GM21367 (cell line): ENCODE data around the gene VIM.
"Not testable (repeated sequence)": the region's sequence is repeated elsewhere in the genome, so short reads cannot be mapped to it uniquely, and the experiment has no call there.

ENCODE experiments used
- ATAC-seq: cut with Tn5 transposase; IDR thresholded peaks from one replicate; pipeline ENCODE4 v1.9.1; 2021; ENCODE audit not compliant: unreplicated experiment

VIM gene

DNA sequence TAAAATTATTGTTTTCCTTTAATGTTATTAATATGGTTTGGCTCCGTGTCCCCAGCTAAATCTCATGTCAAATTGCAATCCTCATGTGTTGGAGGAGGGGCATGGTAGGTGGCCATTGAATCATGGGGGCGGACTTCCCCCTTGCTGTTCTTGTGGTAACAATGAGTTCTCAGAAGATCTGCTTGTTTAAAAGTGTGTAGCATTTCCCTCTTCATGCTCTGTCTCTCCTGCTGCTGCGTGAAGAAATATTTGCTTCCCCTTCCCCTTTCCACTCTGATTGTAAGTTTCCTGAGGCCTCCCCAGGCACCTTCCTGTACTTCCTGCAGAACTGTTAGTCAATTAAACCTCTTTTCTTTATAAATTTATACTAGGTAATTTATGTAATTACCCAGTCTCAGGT is 27.5 kb downstream of the VIM start:
- ATAC-seq, result no peak

GRCh38 chr10:17256051-17256450 is 28.0 kb downstream of the VIM start:
- no peak for ATAC-seq

DNA sequence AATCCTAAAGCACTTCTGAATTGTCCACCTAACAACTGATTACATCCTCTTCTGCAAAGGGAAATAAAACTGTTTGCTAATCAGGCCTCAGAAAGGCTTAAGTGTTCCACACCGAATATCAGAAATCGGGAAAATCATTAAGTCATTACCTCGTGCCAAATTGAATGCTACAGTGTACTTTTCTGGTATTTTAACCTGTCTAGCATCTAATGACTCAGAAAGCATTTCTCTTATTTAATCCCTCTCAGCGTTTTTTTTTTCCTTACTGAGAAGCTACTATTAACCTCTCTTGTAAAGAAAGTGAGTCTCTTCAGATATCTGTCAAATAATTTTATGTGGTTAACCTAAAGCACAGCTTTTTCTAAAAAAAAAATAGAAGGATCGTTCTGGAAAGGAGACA is 28.6 kb downstream of the VIM start:
- no peak for ATAC-seq

GRCh38 chr10:17257466-17258321 is 29.7 kb downstream of the VIM start:
- ATAC-seq, result peak; percentile 85

DNA sequence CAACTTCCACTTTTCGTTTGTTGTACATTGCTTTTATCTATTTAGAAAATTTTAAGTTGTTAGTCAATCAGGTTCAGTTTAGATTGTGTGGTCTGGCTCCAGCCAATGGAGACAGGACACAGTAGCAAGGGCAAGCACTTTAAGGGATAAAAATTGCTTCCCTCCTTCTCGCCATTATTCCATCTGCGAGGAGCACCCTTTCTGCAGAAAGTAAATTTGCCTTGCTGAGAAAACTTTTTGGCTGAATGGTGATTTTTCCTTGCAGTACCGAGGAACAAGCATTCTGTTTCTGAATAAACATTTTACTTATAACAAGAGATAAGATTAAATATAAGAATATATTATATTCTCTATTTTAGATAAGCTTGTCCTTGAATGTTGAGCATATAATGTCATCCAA is 34.5 kb downstream of the VIM start:
- no peak for ATAC-seq

- no peak for ATAC-seq
These were observed 35.5 kb downstream of the VIM start for GRCh38 chr10:17263580-17263979.

GRCh38 chr10:17265468-17265867 is 37.4 kb downstream of the VIM start:
- ATAC-seq, result no peak

GRCh38 chr10:17266549-17266948 is 38.5 kb downstream of the VIM start:
- not testable (repeated sequence) for ATAC-seq

DNA sequence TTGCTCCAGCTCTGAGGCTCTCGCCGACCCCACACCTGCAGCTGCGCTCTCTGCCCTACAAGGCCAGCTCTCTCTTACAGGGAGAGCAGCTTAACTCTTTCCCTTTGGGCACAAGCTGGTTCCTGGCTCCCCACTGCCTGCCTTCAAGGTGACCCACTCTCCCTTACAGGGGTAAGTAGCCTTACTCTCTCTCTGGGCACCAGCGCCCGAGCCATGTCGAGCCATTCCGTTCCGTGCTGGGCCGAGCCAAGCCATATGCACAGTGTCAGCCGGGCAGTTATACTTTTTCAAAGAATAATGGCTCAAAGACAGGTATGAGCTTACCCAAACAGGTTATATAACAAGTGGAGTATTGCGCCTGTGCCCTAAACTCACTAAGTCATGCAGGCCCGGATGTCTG is 44.6 kb downstream of the VIM start:
- no peak for ATAC-seq

DNA sequence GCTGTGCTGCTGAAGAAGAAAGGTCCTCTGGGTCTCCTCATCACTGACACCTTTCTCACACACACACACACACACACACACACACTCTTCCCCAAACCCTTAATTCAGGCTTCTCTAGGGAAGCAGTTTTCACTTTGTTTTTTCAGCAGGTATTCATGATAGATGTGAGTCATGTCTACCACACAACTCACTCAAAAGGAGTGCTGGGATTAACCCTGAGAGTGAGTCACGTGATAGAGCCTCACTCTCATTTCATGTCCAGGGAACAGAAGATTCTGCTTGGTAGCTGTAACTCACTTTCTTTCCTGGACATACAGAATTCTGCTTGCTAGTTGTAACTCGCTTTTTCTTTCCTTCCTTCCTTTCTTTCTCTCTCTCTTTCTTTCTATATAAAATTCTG is 45.4 kb downstream of the VIM start:
- ATAC-seq, result no peak

DNA sequence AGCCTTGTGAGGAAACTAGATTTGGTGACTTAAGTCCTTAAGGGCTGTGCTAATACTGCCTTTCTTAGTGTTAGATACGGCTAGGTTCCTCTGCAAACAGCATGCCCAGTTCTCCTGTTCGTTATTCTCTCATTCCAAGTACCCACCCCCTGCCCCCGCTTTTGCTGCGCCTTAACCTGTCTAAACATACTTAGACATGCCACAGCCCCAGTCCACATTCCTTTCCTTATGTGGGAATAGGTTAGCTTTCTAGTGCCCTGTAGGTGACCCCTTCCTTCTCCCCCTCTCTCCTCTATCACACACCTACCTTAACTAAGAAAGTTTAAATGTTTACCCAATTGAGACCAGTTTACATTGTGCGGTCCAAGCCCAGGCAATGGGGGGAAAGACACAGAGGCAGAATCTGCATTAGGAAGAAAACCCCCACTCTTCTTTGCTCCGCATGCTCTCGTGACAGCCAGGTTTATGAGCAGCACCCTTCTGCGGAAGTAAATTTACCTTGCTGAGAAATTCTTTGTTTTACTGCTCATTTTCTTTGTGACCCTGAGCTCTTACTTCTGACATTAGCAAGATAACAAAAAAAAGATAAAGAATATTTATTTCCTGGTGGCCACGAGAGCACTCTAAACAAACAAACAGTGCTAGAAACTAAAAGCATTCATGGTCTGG is 48.8 kb downstream of the VIM start:
- ATAC-seq, result no peak

DNA sequence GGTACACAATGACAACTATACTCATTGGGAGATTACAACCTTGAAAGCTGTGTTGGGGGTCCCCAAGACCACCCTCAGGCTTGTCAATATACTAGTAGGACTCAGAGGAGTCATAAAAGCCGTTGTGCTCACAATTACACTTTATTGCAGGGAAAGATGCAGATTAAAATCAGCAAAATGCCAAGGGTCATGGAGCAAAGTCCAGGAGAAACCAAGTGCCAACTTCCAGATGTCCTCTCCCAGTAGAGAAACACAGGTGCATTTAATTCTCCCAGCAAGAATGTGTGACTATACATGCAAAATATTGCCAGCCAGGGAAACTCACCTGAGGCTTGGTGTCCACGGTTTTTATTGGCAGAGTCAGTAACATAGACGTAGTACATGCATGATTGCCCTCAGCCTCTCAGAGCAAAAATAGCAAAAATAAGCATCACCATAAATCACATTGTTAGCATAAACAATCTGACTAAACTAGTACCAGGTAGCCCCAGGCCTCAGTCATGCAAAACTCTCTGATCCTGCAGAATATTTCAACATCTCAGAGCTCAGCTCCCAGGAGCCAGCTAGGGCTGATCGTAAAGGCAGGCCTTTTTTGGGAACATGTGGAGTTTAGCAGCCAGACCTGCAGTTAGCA is 50.7 kb downstream of the VIM start:
- ATAC-seq, result no peak

GRCh38 chr10:17282311-17282710 is 54.3 kb downstream of the VIM start:
- ATAC-seq, result no peak

DNA sequence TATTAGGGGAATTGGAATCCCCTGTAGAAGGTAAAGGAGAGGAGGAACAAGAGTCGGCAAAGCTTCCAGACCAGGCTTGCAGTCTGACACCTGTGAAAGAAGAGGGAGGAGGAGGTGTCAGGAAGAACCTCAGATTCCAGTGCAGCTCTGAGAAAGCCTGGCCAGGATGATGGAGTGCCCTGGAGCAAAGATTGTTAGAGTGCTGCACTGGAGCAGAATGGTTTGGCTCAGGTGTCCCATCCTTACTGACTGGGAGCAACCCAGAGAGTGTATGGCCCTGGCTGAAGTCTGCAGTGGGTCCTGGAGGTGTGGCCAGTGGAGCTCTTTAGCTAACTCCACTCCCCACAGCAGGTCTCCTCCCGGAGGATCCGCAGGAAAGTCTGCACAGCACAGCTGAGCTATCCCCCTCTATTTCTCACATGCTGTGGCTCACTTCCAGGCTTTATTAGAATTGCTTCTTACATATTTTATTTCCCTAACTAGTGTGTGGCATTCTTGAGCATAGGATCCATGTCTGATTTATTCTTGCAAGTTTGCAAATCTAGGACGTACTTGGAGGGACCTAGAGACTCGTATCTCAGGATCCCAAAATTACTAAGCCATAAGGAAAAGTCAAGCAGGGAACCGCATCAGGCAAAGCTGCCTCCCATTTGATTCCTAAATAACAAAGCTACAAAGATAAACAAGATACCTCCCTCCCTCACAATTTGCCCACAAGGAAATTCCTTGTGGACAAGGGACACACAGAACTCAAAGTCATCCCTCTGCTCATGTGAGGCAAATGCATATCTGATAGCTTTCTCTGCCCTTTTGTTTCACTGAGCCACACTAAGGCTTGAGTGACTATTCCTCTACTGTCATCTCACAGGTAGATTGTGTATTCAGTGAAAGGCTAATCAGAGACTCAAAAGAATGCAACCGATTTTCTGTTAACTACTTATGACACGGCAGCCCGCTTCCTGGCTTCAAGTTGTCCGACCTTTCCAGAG is 58.8 kb downstream of the VIM start:
- no peak for ATAC-seq
